H1 (cell line): ENCODE measurements around the gene LRRC27.

Experiments used
- CEBPB ChIP-seq: IDR thresholded peaks from 2 replicates; pipeline ENCODE4 v1.6.1; 2012; ENCODE audit warnings: low read depth, low read length
- CTCF ChIP-seq, 3 experiments: IDR thresholded peaks; 1 replicate in 2 of 3; 2 replicates in 1 of 3; pipeline versions ENCODE4 v1.5.1 to v1.6.1; 2011; ENCODE audit warnings: low read length in 3 of 3, mild to moderate bottlenecking in 3 of 3, inconsistent platforms in 2 of 3, low read depth in 1 of 3, moderate library complexity in 1 of 3; ENCODE audit not compliant: insufficient read depth in 1 of 3; ENCODE audit errors: control extremely low read depth in 1 of 3
- GABPA ChIP-seq: IDR thresholded peaks from 2 replicates; pipeline ENCODE4 v1.6.1; 2011; ENCODE audit warnings: mild to moderate bottlenecking, low read length, moderate library complexity, borderline replicate concordance; ENCODE audit not compliant: insufficient read depth
- KDM1A ChIP-seq: fragments of 200-600, 300-600 bp; sonication (generic); IDR thresholded peaks from 2 replicates; pipeline ENCODE4 v1.7.1; 2016; ENCODE audit warnings: mild to moderate bottlenecking, low read length, borderline replicate concordance
- MAFK ChIP-seq: IDR thresholded peaks from 2 replicates; pipeline ENCODE4 v1.6.1; 2012; ENCODE audit warnings: low read depth, mild to moderate bottlenecking, improper control_type of control experiment, low read length
- MAX ChIP-seq: IDR thresholded peaks from 2 replicates; pipeline ENCODE4 v1.6.1; 2012; ENCODE audit warnings: inconsistent platforms
- POLR2A ChIP-seq, 2 experiments: IDR thresholded peaks; 1 replicate in 1 of 2; 2 replicates in 1 of 2; pipeline ENCODE4 v1.6.1; 2011; ENCODE audit warnings: low read depth in 2 of 2, low read length in 2 of 2, mild to moderate bottlenecking in 2 of 2; ENCODE audit errors: control extremely low read depth in 1 of 2
- RAD21 ChIP-seq, 2 experiments: IDR thresholded peaks in 1 of 2; conservative IDR thresholded peaks in 1 of 2; 2 replicates each; pipeline ENCODE4 v1.6.1; 2011; ENCODE audit warnings: low read depth in 2 of 2, low read length in 2 of 2, improper control_type of control experiment in 1 of 2, inconsistent platforms in 1 of 2, mild to moderate bottlenecking in 1 of 2, moderate library complexity in 1 of 2
- RNF2 ChIP-seq: fragments of 200-900, 300-1000 bp; sonication (generic); IDR thresholded peaks from 2 replicates; pipeline ENCODE4 v1.7.1; 2016; ENCODE audit warnings: borderline replicate concordance, low read depth, mild to moderate bottlenecking, antibody characterized with exemption, low read length; ENCODE audit not compliant: poor library complexity, severe bottlenecking; ENCODE audit errors: missing control alignments
- SUZ12 ChIP-seq: fragments of 200-600 bp; sonication (generic); IDR thresholded peaks from 2 replicates; pipeline ENCODE4 v1.6.1; 2012; ENCODE audit warnings: mild to moderate bottlenecking, inconsistent platforms, low read length, moderate library complexity, mixed read lengths

- TF ChIP-seq RAD21 (IDR thresholded peaks at IDR 0.05 in 1 of 2, conservative IDR thresholded peaks at IDR 0.05 in 1 of 2; ENCODE audit: low read depth in 2 of 2, low read length in 2 of 2) = no peak
- TF ChIP-seq GABPA = no peak
- TF ChIP-seq CTCF (IDR thresholded peaks at IDR 0.05; ENCODE audit: control extremely low read depth in 1 of 3, insufficient read depth in 1 of 3, low read depth in 1 of 3, low read length in 3 of 3) = no peak
- TF ChIP-seq CEBPB = no peak
- TF ChIP-seq MAFK = no peak
- no peak for TF ChIP-seq RNF2
- TF ChIP-seq MAX = no peak
- no peak for TF ChIP-seq KDM1A
- TF ChIP-seq SUZ12 = no peak
- TF ChIP-seq POLR2A (IDR thresholded peaks at IDR 0.05; ENCODE audit: control extremely low read depth in 1 of 2, low read depth in 2 of 2, low read length in 2 of 2) = no peak
Observed at GRCh38 chr10:132366499-132366898, 34.5 kb downstream of the LRRC27 start.
